Nephron (organoid): Measurements from ENCODE around the gene CLTCL1.
"Not testable (repeated sequence)": the region's sequence is repeated elsewhere in the genome, so short reads cannot be mapped to it uniquely, and the experiment has no call there.

Source experiments
- H3K27ac Mint-ChIP-seq, 3 experiments: 2 replicates each; pipeline ENCODE4 v1.8.0; 2020; ENCODE audit warnings: mixed read lengths in 3 of 3, mild to moderate bottlenecking in 2 of 3, moderate library complexity in 1 of 3
- H3K27me3 Mint-ChIP-seq: 2 replicates; pipeline ENCODE4 v1.8.0; 2021; ENCODE audit warnings: low read depth, mild to moderate bottlenecking, moderate library complexity, mixed read lengths
- H3K36me3 Mint-ChIP-seq: 2 replicates; pipeline ENCODE4 v1.8.0; 2020; ENCODE audit warnings: low read depth, mixed read lengths
- H3K4me1 Mint-ChIP-seq: 2 replicates; pipeline ENCODE4 v1.8.0; 2020; ENCODE audit warnings: mixed read lengths
- H3K4me3 Mint-ChIP-seq, 3 experiments: 2 replicates each; pipeline ENCODE4 v1.8.0; 2020; ENCODE audit warnings: mild to moderate bottlenecking in 3 of 3, mixed read lengths in 3 of 3, moderate library complexity in 2 of 3
- H3K9me3 Mint-ChIP-seq: 2 replicates; pipeline ENCODE4 v1.8.0; 2020; ENCODE audit warnings: mixed read lengths
- TF ChIP-seq, protein P1 (sequence below), 3 experiments: fragments of 200-600 bp; sonication (generic); IDR thresholded peaks; one replicate each; pipeline ENCODE4 v1.5.0; 2021; ENCODE audit warnings: antibody characterized with exemption in 3 of 3; ENCODE audit not compliant: unreplicated experiment in 3 of 3

CLTCL1 gene

DNA sequence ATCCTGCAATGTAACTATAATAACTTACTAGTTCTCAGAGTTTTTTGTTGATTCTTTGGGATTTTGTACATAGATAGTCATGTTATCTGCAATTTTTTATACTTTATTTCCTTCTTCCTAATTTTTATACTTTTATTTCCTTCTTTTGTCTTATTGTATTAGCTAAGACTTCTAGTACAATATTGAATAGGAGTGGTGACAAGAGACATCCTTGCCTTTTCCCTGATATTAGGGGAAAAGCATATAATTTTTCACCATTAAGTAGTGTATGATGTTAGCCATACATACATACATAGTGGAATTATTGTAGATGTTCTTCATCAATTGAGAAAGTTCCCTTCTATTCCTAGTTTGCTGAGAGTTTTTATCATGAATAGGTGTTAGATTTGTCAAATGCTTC, 27.8 kb upstream of the CLTCL1 start:
- TF ChIP-seq, protein P1, sequence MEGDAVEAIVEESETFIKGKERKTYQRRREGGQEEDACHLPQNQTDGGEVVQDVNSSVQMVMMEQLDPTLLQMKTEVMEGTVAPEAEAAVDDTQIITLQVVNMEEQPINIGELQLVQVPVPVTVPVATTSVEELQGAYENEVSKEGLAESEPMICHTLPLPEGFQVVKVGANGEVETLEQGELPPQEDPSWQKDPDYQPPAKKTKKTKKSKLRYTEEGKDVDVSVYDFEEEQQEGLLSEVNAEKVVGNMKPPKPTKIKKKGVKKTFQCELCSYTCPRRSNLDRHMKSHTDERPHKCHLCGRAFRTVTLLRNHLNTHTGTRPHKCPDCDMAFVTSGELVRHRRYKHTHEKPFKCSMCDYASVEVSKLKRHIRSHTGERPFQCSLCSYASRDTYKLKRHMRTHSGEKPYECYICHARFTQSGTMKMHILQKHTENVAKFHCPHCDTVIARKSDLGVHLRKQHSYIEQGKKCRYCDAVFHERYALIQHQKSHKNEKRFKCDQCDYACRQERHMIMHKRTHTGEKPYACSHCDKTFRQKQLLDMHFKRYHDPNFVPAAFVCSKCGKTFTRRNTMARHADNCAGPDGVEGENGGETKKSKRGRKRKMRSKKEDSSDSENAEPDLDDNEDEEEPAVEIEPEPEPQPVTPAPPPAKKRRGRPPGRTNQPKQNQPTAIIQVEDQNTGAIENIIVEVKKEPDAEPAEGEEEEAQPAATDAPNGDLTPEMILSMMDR (IDR thresholded peaks at IDR 0.05; ENCODE audit: unreplicated experiment in 3 of 3): no peak
- Mint-ChIP-seq H3K4me3 (no peak overlapping the region), H3K27ac (no peak overlapping the region), H3K4me1 (no peaks in the 10 kb centered on the region), H3K27me3 (no peaks in the 10 kb centered on the region), H3K9me3 (peaks cover 41% of the 10 kb centered on the region), H3K36me3 (peaks cover 28% of the 10 kb centered on the region)

DNA sequence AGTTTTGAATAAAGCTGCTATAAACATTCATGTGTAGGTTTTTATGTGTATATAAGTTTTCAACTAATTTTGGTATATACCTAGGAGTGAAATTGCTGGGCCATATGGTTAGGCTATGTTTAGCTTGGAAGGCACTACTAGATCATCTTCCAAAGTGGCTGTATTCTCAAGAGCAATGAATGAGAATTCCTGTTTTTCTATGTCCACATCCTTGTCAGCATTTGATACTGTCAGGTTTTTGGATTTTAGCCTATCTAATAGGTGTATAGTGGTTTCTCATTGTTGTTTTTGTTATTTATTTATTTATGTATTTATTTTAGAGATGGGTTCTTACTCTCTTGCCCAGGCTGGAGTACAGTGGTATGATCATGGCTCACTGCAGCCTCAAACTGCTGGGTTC, 26.3 kb upstream of the CLTCL1 start:
- H3K4me1 Mint-ChIP-seq: no peaks in the 10 kb centered on the region
- H3K27me3 Mint-ChIP-seq: no peaks in the 10 kb centered on the region
- peaks cover 31% of the 10 kb centered on the region for H3K36me3 Mint-ChIP-seq
- H3K4me3 Mint-ChIP-seq: no peak overlapping the region
- TF ChIP-seq, protein P1 (IDR thresholded peaks at IDR 0.05; ENCODE audit: unreplicated experiment in 3 of 3): no peak
- H3K9me3 Mint-ChIP-seq: peaks cover 41% of the 10 kb centered on the region
- H3K27ac Mint-ChIP-seq: no peak overlapping the region

DNA sequence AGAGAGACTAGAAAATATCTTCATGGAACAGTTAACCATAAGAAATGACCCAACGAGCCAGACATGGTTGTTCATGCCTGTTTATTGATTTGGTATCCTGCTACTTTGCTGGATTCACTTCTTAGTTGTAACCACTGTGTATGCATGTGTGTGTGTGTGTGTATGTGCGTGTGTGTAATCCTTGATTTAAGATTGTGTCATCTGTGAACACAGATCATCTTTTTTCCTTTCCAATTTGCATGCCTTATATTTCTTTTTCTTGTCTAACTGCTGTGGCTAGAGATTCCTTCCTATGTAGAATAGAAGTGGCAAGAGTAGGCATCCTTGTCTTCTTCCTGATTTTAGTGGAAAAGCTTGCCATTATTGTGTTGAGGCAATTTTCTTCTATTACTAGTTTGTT, 16.4 kb upstream of the CLTCL1 start:
- Mint-ChIP-seq H3K27ac (no peak overlapping the region), H3K9me3 (no peaks in the 10 kb centered on the region), H3K4me3 (no peak overlapping the region), H3K27me3 (no peaks in the 10 kb centered on the region), H3K4me1 (no peaks in the 10 kb centered on the region), H3K36me3 (no peaks in the 10 kb centered on the region)
- TF ChIP-seq, protein P1 (IDR thresholded peaks at IDR 0.05; ENCODE audit: unreplicated experiment in 3 of 3): no peak

DNA sequence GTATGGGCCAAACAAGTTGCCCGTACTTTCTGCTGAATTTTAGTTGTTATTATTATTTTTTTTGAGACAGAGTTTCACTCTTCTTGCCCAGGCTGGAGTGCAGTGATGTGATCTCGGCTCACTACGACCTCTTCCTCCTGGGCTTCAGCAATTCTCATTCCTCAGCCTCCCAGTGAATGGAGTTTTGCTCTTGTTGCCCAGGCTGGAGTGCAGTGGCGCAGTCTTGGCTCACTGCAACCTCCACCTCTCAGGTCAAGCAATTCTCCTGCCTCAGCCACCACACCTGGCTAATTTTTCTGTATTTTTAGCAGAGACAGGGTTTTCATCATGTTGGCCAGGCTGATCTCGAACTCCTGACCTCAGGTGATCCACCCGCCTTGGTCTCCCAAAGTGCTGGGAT, 15.0 kb upstream of the CLTCL1 start:
- H3K9me3 Mint-ChIP-seq, H3K27ac Mint-ChIP-seq, H3K27me3 Mint-ChIP-seq, H3K4me3 Mint-ChIP-seq, H3K36me3 Mint-ChIP-seq, H3K4me1 Mint-ChIP-seq: not testable (repeated sequence)

DNA sequence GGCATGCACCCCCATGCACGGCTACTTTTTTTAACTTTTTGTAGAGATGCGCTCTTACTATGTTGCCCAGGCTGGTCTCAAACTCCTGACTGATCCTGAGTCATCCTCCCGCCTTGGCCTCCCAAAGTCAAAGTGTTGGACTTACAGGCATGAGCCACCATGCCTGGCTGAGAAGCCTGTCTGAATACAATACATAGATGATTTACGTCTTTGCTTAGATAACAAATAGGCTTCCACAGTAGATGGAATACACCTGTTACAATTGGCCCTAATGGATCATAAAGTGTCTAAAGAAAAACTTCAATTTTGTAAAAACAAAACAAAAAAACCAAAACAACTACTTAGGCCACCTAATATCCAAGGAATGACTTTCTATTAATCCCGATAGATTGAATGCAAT, 13.0 kb upstream of the CLTCL1 start:
- no peaks in the 10 kb centered on the region for H3K27me3 Mint-ChIP-seq

DNA sequence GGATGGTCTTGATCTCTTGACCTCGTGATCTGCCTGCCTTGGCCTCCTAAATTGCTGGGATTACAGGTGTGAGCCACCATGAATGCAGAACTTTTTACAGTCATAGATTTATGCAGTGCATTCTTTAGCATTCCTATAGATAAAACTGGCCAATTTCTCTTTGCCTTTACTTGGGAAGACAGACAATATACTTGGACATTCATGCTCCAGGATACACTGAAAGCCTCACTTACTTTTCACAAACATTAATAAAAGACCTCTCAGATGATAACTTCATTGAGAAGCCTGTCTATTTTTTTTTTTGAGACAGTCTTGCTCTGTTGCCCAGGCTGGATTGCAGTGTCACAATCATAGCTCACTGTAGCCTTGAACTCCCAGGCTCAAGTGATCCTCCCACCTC, 12.3 kb upstream of the CLTCL1 start:
- H3K4me1 Mint-ChIP-seq: no peaks in the 10 kb centered on the region
- no peaks in the 10 kb centered on the region for H3K36me3 Mint-ChIP-seq
- no peaks in the 10 kb centered on the region for H3K9me3 Mint-ChIP-seq
- no peaks in the 10 kb centered on the region for H3K27me3 Mint-ChIP-seq
- TF ChIP-seq, protein P1 (IDR thresholded peaks at IDR 0.05; ENCODE audit: unreplicated experiment in 3 of 3): no peak
- H3K4me3 Mint-ChIP-seq: no peak overlapping the region
- no peak overlapping the region for H3K27ac Mint-ChIP-seq

More for the DNA sequence above, 13.0 kb upstream of the CLTCL1 start:
- no peaks in the 10 kb centered on the region for H3K9me3 Mint-ChIP-seq
- no peak overlapping the region for H3K4me3 Mint-ChIP-seq
- TF ChIP-seq, protein P1 (IDR thresholded peaks at IDR 0.05; ENCODE audit: unreplicated experiment in 3 of 3): no peak
- no peaks in the 10 kb centered on the region for H3K4me1 Mint-ChIP-seq
- no peak overlapping the region for H3K27ac Mint-ChIP-seq
- H3K36me3 Mint-ChIP-seq: no peaks in the 10 kb centered on the region
